Stimulated activated CD8-positive, alpha-beta memory T cell treated with anti-CD3 and anti-CD28 coated beads, Interleukin-4, amount 100 ng/mL, for 48 hours (primary cell): ENCODE data around the gene JAKMIP2.
A peak's percentile ranks its signal among the peaks of the same experiment; 100 is the strongest.
"Not testable (repeated sequence)": the region's sequence is repeated elsewhere in the genome, so short reads cannot be mapped to it uniquely, and the experiment has no call there.

Source experiments
- DNase-seq: peaks from one replicate; pipeline ENCODE4 v3.0.0-alpha.2; 2020

Gene JAKMIP2

GRCh38 chr5:147782110-147783028 lies at the start of gene JAKMIP2:
Gene JAKMIP2 (minus strand): TSS chr5:147782728. CDS start chr5:147671806, 110,922 bp downstream.
- peak; percentile 87 for DNase-seq

GRCh38 chr5:147831465-147831864 lies 48.9 kb upstream of the JAKMIP2 start, which contains the start of gene SPINK1:
Gene SPINK1 (minus strand): TSS chr5:147831671. CDS start chr5:147831577, 94 bp downstream.
- DNase-seq: no peak

DNA sequence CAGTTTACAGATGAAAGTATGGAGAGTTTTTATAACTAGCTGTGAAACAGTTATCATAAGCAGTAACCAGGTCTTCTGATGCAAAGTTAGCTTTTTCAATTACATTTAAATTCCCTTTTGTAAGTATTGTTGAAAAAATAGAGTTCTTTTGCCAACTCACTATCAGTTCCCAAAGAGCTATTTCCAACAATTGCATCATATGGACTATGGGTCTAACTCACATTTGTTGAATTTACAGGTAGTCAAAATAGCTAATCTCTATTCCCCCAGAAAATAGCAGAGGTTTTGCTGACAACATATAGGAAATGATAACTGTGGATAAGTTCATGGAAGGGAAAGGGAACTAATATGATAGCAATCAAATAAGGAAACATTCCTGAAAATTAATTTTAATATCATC lies 47.5 kb upstream of the JAKMIP2 start:
- DNase-seq: no peak

- DNase-seq: not testable (repeated sequence)
Measured at GRCh38 chr5:147827017-147827416, 44.5 kb upstream of the JAKMIP2 start.

DNA sequence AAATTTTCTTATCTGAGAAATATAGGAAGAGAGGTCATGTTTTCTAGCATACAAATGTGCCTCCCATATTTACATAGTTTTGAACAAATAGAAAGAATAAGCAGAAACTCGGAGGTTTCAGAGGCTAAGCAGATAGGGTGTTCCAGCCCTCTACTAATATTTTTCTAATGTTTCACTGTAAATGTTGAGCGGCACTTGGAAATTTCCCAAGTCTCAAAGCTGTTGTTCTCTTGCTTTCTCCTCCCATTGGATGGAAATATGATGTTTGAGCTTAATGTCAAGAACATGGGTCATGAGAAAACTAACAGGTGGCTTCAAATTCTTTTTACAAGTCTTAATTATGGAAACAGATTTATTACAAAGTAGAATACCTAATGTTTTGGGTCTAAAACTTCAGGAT lies 43.8 kb upstream of the JAKMIP2 start:
- DNase-seq: no peak

- peak; percentile 29 for DNase-seq
Measured at GRCh38 chr5:147822686-147823491, 40.4 kb upstream of the JAKMIP2 start.

- not testable (repeated sequence) for DNase-seq
Measured at GRCh38 chr5:147822222-147822621, 39.7 kb upstream of the JAKMIP2 start.

- no peak for DNase-seq
Measured at GRCh38 chr5:147821766-147822165, 39.2 kb upstream of the JAKMIP2 start.

- DNase-seq: no peak
Measured at GRCh38 chr5:147819261-147819770, 36.8 kb upstream of the JAKMIP2 start.

DNA sequence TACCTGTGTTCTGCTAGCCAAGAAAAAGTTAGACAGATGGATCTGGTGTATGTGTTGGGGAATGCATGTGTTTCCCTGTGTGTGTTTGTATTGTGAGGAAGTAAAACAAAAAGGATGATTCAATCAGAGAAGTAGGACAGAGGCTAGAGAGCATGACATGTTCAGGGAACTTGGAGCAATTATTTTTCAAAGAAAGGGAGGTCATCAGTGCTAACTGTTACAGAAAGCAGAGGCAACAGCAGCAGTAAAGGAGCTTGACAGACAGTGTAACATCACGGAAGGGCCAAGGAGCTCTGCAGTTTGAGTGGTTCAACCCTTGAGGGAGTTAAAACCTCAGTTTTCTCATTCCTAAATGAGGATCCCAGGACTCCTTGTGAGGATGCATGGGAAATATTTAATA lies 35.8 kb upstream of the JAKMIP2 start:
- DNase-seq: no peak

- no peak for DNase-seq
Measured at GRCh38 chr5:147813696-147814095, 31.2 kb upstream of the JAKMIP2 start.

DNA sequence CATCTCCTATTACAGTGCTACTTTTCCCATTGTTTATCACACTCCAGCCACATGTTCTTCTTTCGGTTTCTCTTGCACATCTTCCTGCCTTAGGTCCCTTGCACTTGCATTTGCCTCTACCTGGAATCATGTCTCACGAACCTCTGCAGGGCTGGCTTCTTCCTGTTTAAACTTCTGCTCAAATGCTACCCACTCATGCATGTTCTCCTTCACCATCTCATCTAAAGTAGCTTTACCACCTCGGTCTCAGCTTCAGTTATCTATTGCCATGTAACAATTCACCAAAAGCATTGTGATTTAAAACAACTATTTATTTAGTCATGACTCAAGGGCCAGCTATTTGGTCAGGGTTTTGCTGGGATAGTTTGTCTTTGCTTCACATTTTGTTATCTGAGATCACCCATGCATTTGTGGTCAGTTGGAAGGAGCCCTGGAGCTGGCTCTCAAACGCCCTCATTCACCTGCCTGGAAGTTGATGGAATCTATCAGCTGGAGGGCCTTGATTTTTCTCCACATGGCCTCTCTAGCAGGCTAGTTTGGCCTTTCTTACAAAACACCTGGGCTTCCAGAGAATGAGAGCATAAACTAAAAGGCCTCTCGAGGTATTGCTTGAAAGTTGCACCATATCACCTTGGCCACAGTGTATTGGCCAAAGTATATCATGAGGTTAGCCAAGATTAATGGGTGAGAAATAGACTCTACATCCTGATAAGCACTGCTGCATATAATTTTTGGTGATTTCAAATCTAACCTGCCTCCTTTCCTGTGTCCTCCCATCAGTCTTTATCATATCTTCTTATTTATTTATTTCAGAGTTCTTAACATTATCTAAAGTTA lies 27.5 kb upstream of the JAKMIP2 start:
- no peak for DNase-seq

DNA sequence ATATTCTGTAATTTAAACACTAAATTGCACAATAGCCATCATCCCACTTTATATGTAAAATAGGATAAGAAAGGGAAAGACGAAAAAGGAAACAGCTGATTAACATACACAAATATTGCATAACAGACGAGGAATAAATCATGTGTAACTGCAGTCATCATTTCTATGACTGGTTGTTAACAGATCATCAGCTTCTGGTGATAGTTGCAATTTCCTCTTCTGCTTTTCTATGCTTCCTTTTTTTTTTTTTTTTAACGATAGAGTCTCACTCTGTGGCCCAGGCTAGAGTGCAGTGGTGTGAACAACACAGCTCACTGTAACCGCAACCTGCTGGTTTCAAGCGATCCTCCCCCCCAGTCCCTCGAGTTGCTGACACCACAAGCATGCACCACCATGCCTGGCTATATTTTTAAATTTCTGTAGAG lies 22.5 kb upstream of the JAKMIP2 start:
- peak; percentile 27 for DNase-seq

DNA sequence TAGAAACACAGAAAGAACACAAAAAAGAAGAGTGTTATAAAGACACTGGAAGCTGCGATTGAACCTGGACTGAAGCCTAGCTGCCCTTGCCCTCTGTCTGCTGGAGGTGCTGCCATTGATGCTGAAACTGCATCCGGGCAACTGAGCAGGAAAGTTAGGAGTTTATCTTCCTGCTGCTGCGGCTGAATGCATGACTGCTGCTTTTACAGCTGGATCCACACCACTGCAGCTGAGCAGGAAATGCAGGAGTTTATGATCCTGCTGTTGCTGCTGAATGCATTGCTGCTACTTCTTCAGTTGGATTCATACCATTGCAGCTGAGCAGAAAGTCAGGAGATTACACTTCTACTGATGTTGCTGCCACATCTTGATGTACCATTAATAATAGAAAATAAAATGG lies 21.8 kb upstream of the JAKMIP2 start:
- DNase-seq: no peak

DNA sequence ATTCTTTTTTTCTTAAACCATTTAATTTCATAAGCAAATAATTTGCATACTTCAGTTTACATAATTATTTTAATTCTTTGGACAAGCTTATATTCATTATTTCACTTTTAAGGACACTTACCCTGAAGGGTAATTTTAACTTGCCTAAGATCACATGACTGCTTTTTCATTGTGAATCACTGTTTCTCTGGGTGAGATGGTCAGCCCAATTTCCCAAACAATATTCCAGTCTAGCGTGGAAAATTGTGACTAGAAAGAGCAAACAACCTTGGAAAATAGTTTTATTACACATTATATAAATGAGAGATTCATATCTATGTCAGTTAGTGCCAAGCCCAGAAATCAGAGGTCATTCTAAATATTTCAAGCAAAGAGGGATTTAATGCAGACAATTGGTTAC lies 21.4 kb upstream of the JAKMIP2 start:
- DNase-seq: no peak

GRCh38 chr5:147803161-147803560 lies 20.6 kb upstream of the JAKMIP2 start:
- not testable (repeated sequence) for DNase-seq

DNA sequence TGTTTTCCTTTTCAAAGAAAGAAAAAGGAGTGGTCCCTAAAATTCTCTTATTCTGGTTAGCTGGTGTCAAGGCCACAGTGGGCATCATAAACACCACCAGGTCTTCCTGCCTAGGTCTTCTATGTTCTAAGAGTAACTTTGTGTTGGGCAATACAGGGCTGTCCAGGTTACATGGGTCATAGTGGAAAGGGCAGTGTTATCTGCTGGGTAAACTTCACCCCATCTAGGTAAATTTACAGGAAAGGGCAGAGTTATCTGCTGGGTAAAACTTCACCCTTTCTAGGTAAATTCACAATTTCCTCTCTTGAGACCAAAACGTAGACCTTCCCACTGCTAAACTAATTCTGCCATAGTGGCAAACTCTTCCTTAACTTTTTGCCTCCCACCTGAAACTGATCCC lies 18.9 kb upstream of the JAKMIP2 start:
- no peak for DNase-seq

- no peak for DNase-seq
Measured at GRCh38 chr5:147800491-147800890, 18.0 kb upstream of the JAKMIP2 start.

- no peak for DNase-seq
Measured at GRCh38 chr5:147796556-147797308, 14.2 kb upstream of the JAKMIP2 start.

DNA sequence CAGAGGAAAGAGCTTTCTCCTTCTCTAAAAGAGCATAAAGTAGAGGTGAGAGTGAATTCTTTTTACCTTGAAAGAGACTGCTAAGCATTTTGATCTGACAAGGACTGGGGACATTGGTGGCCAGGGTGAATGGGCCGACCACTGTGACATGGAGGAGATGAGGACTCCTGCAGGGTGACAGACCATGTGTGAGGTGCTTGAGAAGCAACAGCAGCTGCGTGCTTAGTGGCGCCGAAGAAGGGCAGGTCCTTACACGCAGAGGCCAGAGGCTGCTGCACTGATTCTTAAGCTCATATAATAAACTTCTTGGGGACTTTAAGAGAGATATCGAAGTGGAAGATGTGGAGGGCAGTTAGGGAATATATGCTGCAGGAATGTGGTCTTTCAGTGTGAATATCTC lies 8.7 kb upstream of the JAKMIP2 start:
- DNase-seq: no peak

GRCh38 chr5:147789820-147790219 lies 7.3 kb upstream of the JAKMIP2 start:
- no peak for DNase-seq

- DNase-seq: no peak
Measured at GRCh38 chr5:147788023-147788422, 5.5 kb upstream of the JAKMIP2 start.
